GM23338 (cell line): Measurements from ENCODE around the gene IL26. TPM values are rescaled to one million over a fixed set of nuclear protein-coding genes. Genes with fewer than 3 reads are reported as not detected.

Source experiments
- ATAC-seq: fragments of 200-7000 bp; cut with Tn5 transposase; 3 replicates; pipeline ENCODE4 v1.9.1; 2020
- DNase-seq: peaks from one replicate; pipeline ENCODE4 v3.0.0-alpha.2; 2015; ENCODE audit warnings: low spot score
- H2AFZ ChIP-seq: fragments of 200-600 bp; sonication (generic); 2 replicates; pipeline ENCODE4 v1.8.0; 2016; ENCODE audit warnings: antibody characterized with exemption, mild to moderate bottlenecking, moderate library complexity
- H3F3A ChIP-seq: fragments of 200-600 bp; sonication (generic); replicated peaks from 2 replicates; pipeline ENCODE4 v1.8.0; 2017; ENCODE audit warnings: antibody characterized with exemption, mixed run types, low read depth
- H3K27ac ChIP-seq: fragments of 200-600 bp; sonication (generic); 2 replicates; pipeline ENCODE4 v1.6.1; 2016; ENCODE audit warnings: low read depth
- H3K27me3 ChIP-seq: fragments of 200-600 bp; sonication (generic); 2 replicates; pipeline ENCODE4 v1.8.0; 2016; ENCODE audit warnings: mild to moderate bottlenecking, mixed run types, moderate library complexity; ENCODE audit not compliant: insufficient read depth
- H3K36me3 ChIP-seq: fragments of 200-600 bp; sonication (generic); 2 replicates; pipeline ENCODE4 v1.8.0; 2016; ENCODE audit warnings: mild to moderate bottlenecking; ENCODE audit not compliant: insufficient read depth
- H3K4me1 ChIP-seq: fragments of 200-600 bp; sonication (generic); 2 replicates; pipeline ENCODE4 v1.8.0; 2016; ENCODE audit warnings: mild to moderate bottlenecking, moderate library complexity; ENCODE audit not compliant: insufficient read depth
- H3K4me2 ChIP-seq: fragments of 200-600 bp; sonication (generic); 2 replicates; pipeline ENCODE4 v1.7.1; 2017; ENCODE audit warnings: mixed run types
- H3K4me3 ChIP-seq: fragments of 200-600 bp; sonication (generic); 2 replicates; pipeline ENCODE4 v1.6.1; 2016; ENCODE audit warnings: mixed run types
- H3K79me2 ChIP-seq: fragments of 200-600 bp; sonication (generic); replicated peaks from 2 replicates; pipeline ENCODE4 v1.8.0; 2017; ENCODE audit warnings: mild to moderate bottlenecking; ENCODE audit not compliant: insufficient read depth
- H3K9me2 ChIP-seq: fragments of 200-600 bp; sonication (generic); 2 replicates; pipeline ENCODE4 v1.8.0; 2017; ENCODE audit not compliant: insufficient read depth
- H4K20me1 ChIP-seq: fragments of 200-600 bp; sonication (generic); replicated peaks from 2 replicates; pipeline ENCODE4 v1.8.0; 2017; ENCODE audit warnings: mild to moderate bottlenecking; ENCODE audit not compliant: insufficient read depth
- H3K27ac Mint-ChIP-seq: 2 replicates; pipeline ENCODE4 v1.8.0; 2020; ENCODE audit warnings: inconsistent platforms, mild to moderate bottlenecking, moderate library complexity, mixed read lengths
- H3K27me3 Mint-ChIP-seq: 3 replicates; pipeline ENCODE4 v1.8.0; 2022; ENCODE audit warnings: low read depth, mild to moderate bottlenecking, moderate library complexity, mixed read lengths, inconsistent platforms; ENCODE audit not compliant: insufficient read depth, poor library complexity
- H3K36me3 Mint-ChIP-seq: 3 replicates; pipeline ENCODE4 v1.8.0; 2021; ENCODE audit warnings: low read depth, mild to moderate bottlenecking, inconsistent platforms, moderate library complexity, mixed read lengths
- H3K4me1 Mint-ChIP-seq: 3 replicates; pipeline ENCODE4 v1.8.0; 2020; ENCODE audit warnings: mild to moderate bottlenecking, inconsistent platforms, mixed read lengths
- H3K4me3 Mint-ChIP-seq: 3 replicates; pipeline ENCODE4 v1.8.0; 2021; ENCODE audit warnings: moderate library complexity, mild to moderate bottlenecking, inconsistent platforms, mixed read lengths
- H3K9me3 Mint-ChIP-seq: 3 replicates; pipeline ENCODE4 v1.8.0; 2020; ENCODE audit warnings: moderate library complexity, mild to moderate bottlenecking, inconsistent platforms, mixed read lengths
- CREB1 ChIP-seq: fragments of 250-450 bp; sonication (Bioruptor Pico); IDR thresholded peaks from 2 replicates; pipeline ENCODE4 v1.5.0; 2020; ENCODE audit warnings: low read depth, mild to moderate bottlenecking, moderate library complexity
- ETS1 ChIP-seq: IDR thresholded peaks from 2 replicates; pipeline ENCODE4 v1.6.1; 2016; ENCODE audit warnings: antibody characterized with exemption
- STAT1 ChIP-seq: IDR thresholded peaks from one replicate; pipeline ENCODE4 v1.6.1; 2016; ENCODE audit warnings: antibody characterized with exemption; ENCODE audit not compliant: unreplicated experiment
- ZNF462 ChIP-seq: fragments of 250-450 bp; sonication (Bioruptor Pico); IDR thresholded peaks from 2 replicates; pipeline ENCODE4 v1.5.0; 2020; ENCODE audit warnings: mild to moderate bottlenecking, moderate library complexity
- polyA plus RNA-seq: library from polyadenylated mRNA; unstranded; fragments of >200 nt; fragmentation: Nextera tagmentation; extraction: Ambion mirVana; gene quantifications from 2 replicates; pipeline ENCODE4 v1.2.1, GENCODE V29; 2016
- total RNA-seq: library from RNA; depleted of rRNA; stranded (reverse); fragments of >200 nt; shearing (Covaris generic); gene quantifications from 2 replicates; pipeline ENCODE4 v1.2.3, GENCODE V29; 2014

IL26 gene
- total and polyA plus RNA-seq, 2 experiments from 2014 or later = not detected

GRCh38 chr12:68252077-68252476 is 26.5 kb upstream of the IL26 start (continued):
- no peak for TF ChIP-seq ZNF462
- TF ChIP-seq STAT1 = no peak

GRCh38 chr12:68250454-68250853 is 24.8 kb upstream of the IL26 start:
- no peak for ATAC-seq
- Mint-ChIP-seq H3K4me3 (no peak overlapping the region), H3K27me3 (no peaks in the 10 kb centered on the region), H3K36me3 (peaks cover 5% of the 10 kb centered on the region; the same call in 2 of the 3 replicates), H3K27ac (no peak overlapping the region), H3K9me3 (peaks cover 16% of the 10 kb centered on the region), H3K4me1 (no peaks in the 10 kb centered on the region)
- H3K27ac ChIP-seq = no peak overlapping the region
- H2AFZ ChIP-seq = peak overlapping the region; percentile 58; the same call in 1 of the 2 replicates
- no peak overlapping the region for H3K4me3 ChIP-seq
- no peaks in the 10 kb centered on the region for H3F3A ChIP-seq
- no peaks in the 10 kb centered on the region for H3K79me2 ChIP-seq
- H3K4me1 ChIP-seq = no peaks in the 10 kb centered on the region
- no peak for DNase-seq
- H3K36me3 ChIP-seq = no peaks in the 10 kb centered on the region
- no peak overlapping the region for H3K4me2 ChIP-seq
- H4K20me1 ChIP-seq = no peaks in the 10 kb centered on the region
- H3K9me2 ChIP-seq = peaks cover 8% of the 10 kb centered on the region; the same call in 1 of the 2 replicates
- no peaks in the 10 kb centered on the region for H3K27me3 ChIP-seq
- TF ChIP-seq ZNF462 = no peak
- TF ChIP-seq CREB1 = no peak
- no peak for TF ChIP-seq ETS1
